ENCODE measurements around the gene HDAC4.

DNA sequence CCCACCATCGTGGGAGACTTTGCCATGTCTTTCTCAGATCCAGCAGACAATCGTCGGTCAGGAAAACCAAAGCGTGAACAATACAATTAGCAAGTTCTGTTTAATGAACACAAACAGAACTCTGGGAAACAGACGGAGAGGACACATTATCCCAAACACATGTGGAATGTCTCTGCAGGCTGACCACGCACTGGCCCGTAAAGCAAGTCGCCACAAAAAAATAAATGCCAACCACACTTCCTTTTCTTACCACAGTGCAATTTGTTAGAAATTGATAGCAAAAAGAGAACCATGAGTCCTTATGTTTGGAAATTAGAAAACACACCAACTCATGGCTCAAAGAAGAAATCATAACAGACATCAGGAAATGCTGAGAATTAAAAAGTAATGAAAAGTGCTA is 342.1 kb downstream of the HDAC4 start:
- TF ChIP-seq POLR2A (IDR thresholded peaks at IDR 0.05) (no peak), CTCF (IDR thresholded peaks at IDR 0.05) (no peak)
